Tibial nerve (tissue), 4 donors: Measurements from ENCODE around the gene MTCH1. TPM values are rescaled to one million over a fixed set of nuclear protein-coding genes. Genes with fewer than 3 reads are reported as not detected.

Experiments
- DNase-seq, 2 donors: peaks; one replicate each; pipeline ENCODE4 v3.0.0-alpha.2; 2019; ENCODE audit warnings: low spot score in 2 of 2
- H3K27ac ChIP-seq, 4 donors: fragments of 200-600 bp; sonication (generic) in 3 of 4; one replicate each; pipeline ENCODE4 v1.5.1; 2017 to 2019; ENCODE audit warnings: mild to moderate bottlenecking in 1 of 4
- H3K27me3 ChIP-seq, 2 donors: fragments of 200-600 bp; sonication (generic) in 1 of 2; one replicate each; pipeline versions ENCODE4 v1.5.1 to v1.6.0; 2017 to 2019
- H3K36me3 ChIP-seq, 3 donors: fragments of 200-600 bp; sonication (generic); one replicate each; pipeline ENCODE4 v1.5.1; 2018 to 2019
- H3K4me1 ChIP-seq, 4 donors: fragments of 200-600 bp; sonication (generic) in 3 of 4; one replicate each; pipeline ENCODE4 v1.5.1; 2017 to 2019
- H3K4me3 ChIP-seq, 4 donors: fragments of 200-600 bp; sonication (generic) in 3 of 4; one replicate each; pipeline ENCODE4 v1.5.1; 2017 to 2019; ENCODE audit warnings: mild to moderate bottlenecking in 1 of 4, moderate library complexity in 1 of 4
- H3K9me3 ChIP-seq, 4 donors: fragments of 200-600 bp; sonication (generic) in 3 of 4; one replicate each; pipeline ENCODE4 v1.5.1; 2017 to 2019
- EP300 ChIP-seq, 2 donors: sonication (generic); formaldehyde crosslinking; IDR thresholded peaks; one replicate each; pipeline ENCODE4 v1.6.1; 2017; ENCODE audit warnings: antibody characterized with exemption in 2 of 2, mild to moderate bottlenecking in 1 of 2
- POLR2A ChIP-seq, 2 donors: fragments of 450-650 bp; IDR thresholded peaks; one replicate each; pipeline ENCODE4 v1.6.1; 2017; ENCODE audit warnings: antibody characterized with exemption in 2 of 2, mild to moderate bottlenecking in 2 of 2, moderate library complexity in 2 of 2
- WGBS, 2 donors: methylation state at CpG; one replicate each; pipeline ENCODE4 v1.1.5; 2018; 5-methylcytosine and 5-hydroxymethylcytosine counted together
- total RNA-seq, 4 donors: library from RNA; depleted of rRNA; stranded (reverse); fragments of >200 nt; gene quantifications; one replicate each; pipeline ENCODE4 v1.1.0, GENCODE V29; 2016
- TF ChIP-seq, protein P1 (sequence below), 5 experiments: fragments of 200-600 bp in 3 of 5; fragments of 450-650 bp in 2 of 5; sonication (generic) in 3 of 5; IDR thresholded peaks; one replicate each; pipeline ENCODE4 v1.5.1; 2016 to 2019; ENCODE audit warnings: antibody characterized with exemption in 5 of 5, mild to moderate bottlenecking in 3 of 5, moderate library complexity in 2 of 5

MTCH1 gene, protein sequence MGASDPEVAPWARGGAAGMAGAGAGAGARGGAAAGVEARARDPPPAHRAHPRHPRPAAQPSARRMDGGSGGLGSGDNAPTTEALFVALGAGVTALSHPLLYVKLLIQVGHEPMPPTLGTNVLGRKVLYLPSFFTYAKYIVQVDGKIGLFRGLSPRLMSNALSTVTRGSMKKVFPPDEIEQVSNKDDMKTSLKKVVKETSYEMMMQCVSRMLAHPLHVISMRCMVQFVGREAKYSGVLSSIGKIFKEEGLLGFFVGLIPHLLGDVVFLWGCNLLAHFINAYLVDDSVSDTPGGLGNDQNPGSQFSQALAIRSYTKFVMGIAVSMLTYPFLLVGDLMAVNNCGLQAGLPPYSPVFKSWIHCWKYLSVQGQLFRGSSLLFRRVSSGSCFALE
- total RNA-seq: 100 to 1,000 TPM; 277 to 347 (median 301) TPM

DNA sequence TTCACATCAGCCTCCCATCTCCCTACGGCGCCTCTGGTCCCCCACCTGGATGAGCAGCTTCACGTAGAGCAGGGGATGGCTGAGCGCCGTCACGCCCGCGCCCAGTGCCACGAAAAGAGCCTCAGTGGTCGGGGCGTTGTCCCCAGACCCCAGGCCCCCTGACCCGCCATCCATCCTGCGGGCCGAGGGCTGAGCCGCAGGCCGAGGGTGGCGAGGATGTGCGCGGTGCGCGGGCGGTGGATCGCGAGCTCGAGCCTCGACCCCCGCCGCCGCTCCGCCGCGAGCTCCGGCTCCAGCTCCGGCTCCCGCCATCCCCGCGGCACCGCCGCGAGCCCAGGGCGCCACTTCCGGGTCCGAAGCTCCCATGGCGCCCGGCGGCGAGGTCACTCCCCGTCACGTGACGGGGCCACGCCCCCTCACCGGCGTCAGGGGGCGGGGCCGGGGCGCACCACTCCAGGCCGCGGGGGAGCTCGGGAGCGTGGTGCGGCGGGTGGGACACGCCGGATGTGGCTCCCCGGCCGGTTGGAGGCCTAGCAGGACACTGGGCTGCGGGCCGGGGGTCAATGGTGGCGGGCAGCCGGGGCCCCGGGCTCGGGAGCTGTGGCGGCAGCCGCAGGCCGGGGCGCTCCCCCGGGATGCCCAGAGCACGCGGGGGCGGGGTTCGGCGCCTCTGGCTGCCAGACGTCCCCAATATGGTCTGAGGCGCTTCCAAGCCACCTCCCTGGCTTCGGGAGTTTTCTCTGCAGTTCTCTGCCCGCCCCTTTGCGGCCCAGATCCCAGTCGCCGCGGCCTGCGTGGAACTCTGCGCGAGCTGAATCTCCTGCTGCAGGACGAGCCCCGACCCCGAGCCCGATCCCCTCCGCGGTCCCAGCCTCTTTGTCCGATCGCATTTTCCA is at the start of gene MTCH1:
MTCH1 (minus strand) TSS at position 389 of the 896 bp plus-strand sequence; CDS start at position 366, 23 bp downstream.
- Histone ChIP-seq H3K36me3 (peaks cover 0 to 4% (median 0%) of the 10 kb centered on the region in 3 donors), H3K9me3 (no peaks in the 10 kb centered on the region), H3K27me3 (no peaks in the 10 kb centered on the region), H3K4me3 (peak within 1 kb of the TSS; percentile 90 to 100 (median 93)), H3K27ac (peak within 1 kb of the TSS; percentile 91 to 98 (median 98)), H3K4me1 (peaks cover 0 to 52% (median 25%) of the 10 kb centered on the region in 4 donors)
- WGBS, 2 donors: 0 to 2% methylated on average over 35 to 48 of the region's 101 CpGs
- DNase-seq: peak; percentile 82
- TF ChIP-seq POLR2A (IDR thresholded peaks at IDR 0.05) (peak; percentile 86 to 96), EP300 (IDR thresholded peaks at IDR 0.05) (peak in 1 of 2 donors; percentile 90)
- TF ChIP-seq, protein P1, sequence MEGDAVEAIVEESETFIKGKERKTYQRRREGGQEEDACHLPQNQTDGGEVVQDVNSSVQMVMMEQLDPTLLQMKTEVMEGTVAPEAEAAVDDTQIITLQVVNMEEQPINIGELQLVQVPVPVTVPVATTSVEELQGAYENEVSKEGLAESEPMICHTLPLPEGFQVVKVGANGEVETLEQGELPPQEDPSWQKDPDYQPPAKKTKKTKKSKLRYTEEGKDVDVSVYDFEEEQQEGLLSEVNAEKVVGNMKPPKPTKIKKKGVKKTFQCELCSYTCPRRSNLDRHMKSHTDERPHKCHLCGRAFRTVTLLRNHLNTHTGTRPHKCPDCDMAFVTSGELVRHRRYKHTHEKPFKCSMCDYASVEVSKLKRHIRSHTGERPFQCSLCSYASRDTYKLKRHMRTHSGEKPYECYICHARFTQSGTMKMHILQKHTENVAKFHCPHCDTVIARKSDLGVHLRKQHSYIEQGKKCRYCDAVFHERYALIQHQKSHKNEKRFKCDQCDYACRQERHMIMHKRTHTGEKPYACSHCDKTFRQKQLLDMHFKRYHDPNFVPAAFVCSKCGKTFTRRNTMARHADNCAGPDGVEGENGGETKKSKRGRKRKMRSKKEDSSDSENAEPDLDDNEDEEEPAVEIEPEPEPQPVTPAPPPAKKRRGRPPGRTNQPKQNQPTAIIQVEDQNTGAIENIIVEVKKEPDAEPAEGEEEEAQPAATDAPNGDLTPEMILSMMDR (IDR thresholded peaks at IDR 0.05): peak in 2 of 5 experiments; percentile 55 to 62

DNA sequence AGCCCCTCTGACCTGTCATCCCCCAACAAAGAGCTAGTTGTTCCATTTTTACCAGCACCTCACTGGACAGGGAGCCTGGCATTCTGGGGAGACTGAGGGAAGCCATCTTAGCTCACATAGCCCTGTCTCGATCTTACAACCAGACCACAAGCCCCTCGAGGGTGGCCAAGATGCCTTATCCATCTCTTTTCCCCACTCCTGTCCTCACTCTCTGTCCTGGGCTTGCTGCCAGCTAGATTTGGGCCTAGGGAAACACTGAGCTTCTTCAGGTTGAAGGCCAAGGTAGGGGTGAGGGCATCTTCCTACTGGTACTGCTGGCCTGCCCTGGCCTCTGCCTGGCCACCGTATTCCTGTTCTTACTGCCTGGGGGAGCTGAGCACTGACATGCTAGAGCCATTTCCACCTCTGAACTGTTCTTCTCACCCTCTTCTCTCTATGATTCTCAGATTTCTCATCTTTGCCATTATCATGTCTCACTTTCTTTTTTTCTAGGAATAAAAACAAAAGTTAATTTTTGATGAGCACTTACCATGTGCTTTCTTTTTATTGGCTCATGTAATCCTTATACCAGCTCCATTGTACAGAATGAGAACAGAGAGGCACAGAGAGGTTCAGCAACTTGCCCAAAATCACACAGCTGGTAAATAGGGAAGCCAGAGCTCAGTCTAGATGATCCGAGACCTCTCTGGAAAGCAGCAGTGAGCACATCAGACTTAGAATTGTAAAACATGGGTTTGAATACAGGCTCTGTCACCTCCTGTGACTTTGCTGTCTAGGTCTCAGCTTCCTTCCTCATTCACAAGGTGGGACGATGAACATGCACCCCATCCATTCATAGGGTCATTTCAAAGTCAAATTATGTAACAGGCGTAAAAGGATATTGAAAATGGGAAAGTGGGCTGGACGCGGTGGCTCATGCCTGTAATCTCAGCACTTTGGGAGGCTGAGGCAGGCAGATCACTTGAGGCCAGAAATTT is 48.1 kb upstream of the MTCH1 start:
- H3K4me3 ChIP-seq: no peak overlapping the region
- DNase-seq: no peak
- no peaks in the 10 kb centered on the region for H3K36me3 ChIP-seq
- TF ChIP-seq, protein P1 (IDR thresholded peaks at IDR 0.05): no peak
- TF ChIP-seq EP300 (IDR thresholded peaks at IDR 0.05): no peak
- no peak for TF ChIP-seq POLR2A (IDR thresholded peaks at IDR 0.05)
- H3K27me3 ChIP-seq: no peaks in the 10 kb centered on the region
- H3K27ac ChIP-seq: no peak overlapping the region
- H3K9me3 ChIP-seq: peaks cover 0 to 5% (median 0%) of the 10 kb centered on the region in 4 donors
- 64 to 77% methylated on average over 8 of the region's 8 CpGs for WGBS, 2 donors
- H3K4me1 ChIP-seq: peaks cover 0 to 7% (median 0%) of the 10 kb centered on the region in 4 donors

DNA sequence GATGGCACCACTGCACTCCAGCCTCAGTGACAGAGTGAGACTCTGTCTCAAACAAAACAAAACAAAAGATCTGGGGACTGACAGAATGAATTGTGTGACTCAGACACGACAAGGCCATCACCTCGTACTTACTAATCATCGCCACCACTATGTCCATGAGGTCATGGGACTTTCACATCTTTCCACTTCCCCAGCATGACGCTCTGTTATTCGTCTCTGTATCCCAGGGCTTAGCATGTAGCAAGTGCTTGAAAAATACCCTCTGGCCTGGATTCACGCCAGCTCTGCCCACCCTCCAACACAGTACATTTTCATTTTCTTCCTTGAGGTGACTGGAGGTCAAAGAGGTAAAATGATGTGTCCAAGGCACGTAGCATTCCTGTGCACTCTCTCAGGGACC is 47.3 kb upstream of the MTCH1 start:
- H3K27me3 ChIP-seq: no peaks in the 10 kb centered on the region
- peaks cover 0 to under 1% (median 0%) of the 10 kb centered on the region in 4 donors for H3K4me1 ChIP-seq
- no peak for DNase-seq
- WGBS, 2 donors: 75% methylated on average over 7 of the region's 7 CpGs
- no peak for TF ChIP-seq EP300 (IDR thresholded peaks at IDR 0.05)
- TF ChIP-seq, protein P1 (IDR thresholded peaks at IDR 0.05): no peak
- TF ChIP-seq POLR2A (IDR thresholded peaks at IDR 0.05): no peak
- H3K4me3 ChIP-seq: no peak overlapping the region
- no peaks in the 10 kb centered on the region for H3K36me3 ChIP-seq
- H3K27ac ChIP-seq: no peak overlapping the region
- H3K9me3 ChIP-seq: peaks cover 0 to 5% (median 0%) of the 10 kb centered on the region in 4 donors

DNA sequence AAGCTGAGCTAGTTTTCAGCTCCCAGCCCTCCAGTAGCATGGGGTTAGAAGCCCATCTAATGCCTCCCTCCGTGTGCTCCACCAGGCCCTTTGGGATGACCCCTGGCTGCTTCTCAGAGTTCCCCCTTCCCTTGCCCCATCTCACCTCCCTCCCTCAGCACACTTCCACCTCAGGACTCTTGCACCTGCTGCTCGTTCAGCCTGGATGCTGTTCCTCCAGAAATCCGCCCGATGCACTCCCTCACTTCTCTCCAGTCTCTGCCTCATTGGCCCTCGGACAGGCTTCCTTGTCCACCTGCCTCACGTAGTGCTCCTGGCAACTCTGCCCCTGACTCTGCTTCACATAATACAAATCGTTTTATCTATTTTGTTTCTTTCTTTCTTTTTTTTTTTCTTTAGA is 46.2 kb upstream of the MTCH1 start:
- TF ChIP-seq EP300 (IDR thresholded peaks at IDR 0.05) (no peak), POLR2A (IDR thresholded peaks at IDR 0.05) (no peak)
- TF ChIP-seq, protein P1 (IDR thresholded peaks at IDR 0.05): no peak
- H3K27me3 ChIP-seq: no peaks in the 10 kb centered on the region
- no peak overlapping the region for H3K4me3 ChIP-seq
- DNase-seq: no peak
- WGBS, 2 donors: 78 to 84% methylated on average over 7 of the region's 7 CpGs
- peaks cover 0 to 5% (median 0%) of the 10 kb centered on the region in 4 donors for H3K9me3 ChIP-seq
- no peak overlapping the region for H3K27ac ChIP-seq
- no peaks in the 10 kb centered on the region for H3K4me1 ChIP-seq
- no peaks in the 10 kb centered on the region for H3K36me3 ChIP-seq
